Testis (tissue), 3 donors: Measurements from ENCODE around the gene ELANE. TPM values are rescaled to one million over a fixed set of nuclear protein-coding genes. Genes with fewer than 3 reads are reported as not detected.

Source experiments
- DNase-seq: peaks from one replicate; pipeline ENCODE4 v3.0.0-alpha.2; 2019
- H3K27ac ChIP-seq, 2 donors: fragments of 200-600 bp; sonication (generic); one replicate each; pipeline ENCODE4 v1.5.1; 2019
- H3K27me3 ChIP-seq: fragments of 200-600 bp; sonication (generic); one replicate; pipeline ENCODE4 v1.5.1; 2019
- H3K36me3 ChIP-seq: fragments of 200-600 bp; sonication (generic); one replicate; pipeline ENCODE4 v1.5.1; 2017; ENCODE audit warnings: low read depth; ENCODE audit errors: missing control alignments
- H3K4me1 ChIP-seq: fragments of 200-600 bp; sonication (generic); one replicate; pipeline ENCODE4 v1.5.1; 2019
- H3K4me3 ChIP-seq, 2 donors: fragments of 200-600 bp; sonication (generic); one replicate each; pipeline ENCODE4 v1.5.1; 2017 to 2019
- H3K9me3 ChIP-seq: fragments of 200-600 bp; sonication (generic); one replicate; pipeline ENCODE4 v1.5.1; 2017
- CTCF ChIP-seq, 3 experiments: fragments of 450-650 bp in 2 of 3; fragments of 200-600 bp in 1 of 3; sonication (generic) in 1 of 3; IDR thresholded peaks; one replicate each; pipeline ENCODE4 v1.5.1; 2016 to 2019; ENCODE audit warnings: antibody characterized with exemption in 3 of 3, mild to moderate bottlenecking in 2 of 3, moderate library complexity in 1 of 3
- POLR2A ChIP-seq: fragments of 450-650 bp; IDR thresholded peaks from one replicate; pipeline ENCODE4 v1.6.1; 2017; ENCODE audit warnings: antibody characterized with exemption, mild to moderate bottlenecking, moderate library complexity
- WGBS, 2 donors: methylation state at CpG; one replicate each; pipeline ENCODE4 v1.1.5; 2018; 5-methylcytosine and 5-hydroxymethylcytosine counted together
- intact Hi-C: fragments of 100-400 bp; cut with DNase I; formaldehyde crosslinking; loops from one replicate; pipeline ENCODE4 v1.15.1; 2023; ENCODE audit warnings: low total_unique reads
- polyA plus RNA-seq: library from polyadenylated mRNA; stranded (reverse); fragments of 350-450 nt; fragmentation: Illumina TruSeq; extraction: RNeasy Lipid Tissue Mini Kit (QIAGEN cat#74804); gene quantifications from one replicate; pipeline ENCODE4 v1.2.3, GENCODE V29; 2014; ENCODE audit warnings: low read depth, low replicate concordance; ENCODE audit not compliant: insufficient read depth
- total RNA-seq, 2 donors: library from RNA; depleted of rRNA; stranded (reverse); fragments of >200 nt; gene quantifications; one replicate each; pipeline ENCODE4 v1.2.3, GENCODE V29; 2016

The ELANE gene
- total and polyA plus RNA-seq, 3 donors from 2014 or later = 0.50 to 0.74 TPM; not detected in 1

GRCh38 chr19:807627-808422 is 44.3 kb upstream of the ELANE start:
- DNase-seq = no peak
- no peak overlapping the region for H3K27ac ChIP-seq
- TF ChIP-seq CTCF (IDR thresholded peaks at IDR 0.05) = no peak
- no peak for TF ChIP-seq POLR2A
- no peaks in the 10 kb centered on the region for H3K27me3 ChIP-seq
- peaks cover 15% of the 10 kb centered on the region for H3K4me1 ChIP-seq
- no peaks in the 10 kb centered on the region for H3K9me3 ChIP-seq
- no peak overlapping the region for H3K4me3 ChIP-seq
- no peaks in the 10 kb centered on the region for H3K36me3 ChIP-seq
- WGBS, 2 donors = 58 to 81% methylated on average over 38 to 44 of the region's 44 CpGs
- intact Hi-C loops = no loop called here

- TF ChIP-seq CTCF (IDR thresholded peaks at IDR 0.05) (no peak), POLR2A (no peak)
- Histone ChIP-seq H3K27ac (no peak overlapping the region), H3K9me3 (no peaks in the 10 kb centered on the region), H3K27me3 (no peaks in the 10 kb centered on the region), H3K4me1 (peaks cover 10% of the 10 kb centered on the region), H3K4me3 (no peak overlapping the region), H3K36me3 (no peaks in the 10 kb centered on the region)
- no peak for DNase-seq
- 77 to 86% methylated on average over 8 to 23 of the region's 26 CpGs for WGBS, 2 donors
- intact Hi-C loops = no loop called here
Observed at GRCh38 chr19:808423-808775, 43.7 kb upstream of the ELANE start.

GRCh38 chr19:810077-810855 is 41.8 kb upstream of the ELANE start:
- TF ChIP-seq CTCF (IDR thresholded peaks at IDR 0.05) (no peak), POLR2A (no peak)
- H3K4me1 ChIP-seq = peaks cover 6% of the 10 kb centered on the region
- 60 to 71% methylated on average over 22 to 30 of the region's 30 CpGs for WGBS, 2 donors
- no peaks in the 10 kb centered on the region for H3K27me3 ChIP-seq
- H3K9me3 ChIP-seq = no peaks in the 10 kb centered on the region
- H3K4me3 ChIP-seq = no peak overlapping the region
- no peak overlapping the region for H3K27ac ChIP-seq
- H3K36me3 ChIP-seq = no peaks in the 10 kb centered on the region
- DNase-seq = no peak
- intact Hi-C loops = no loop called here

GRCh38 chr19:810883-811489 is 41.1 kb upstream of the ELANE start:
- Histone ChIP-seq H3K36me3 (no peaks in the 10 kb centered on the region), H3K27ac (no peak overlapping the region), H3K4me3 (no peak overlapping the region), H3K4me1 (peaks cover 6% of the 10 kb centered on the region), H3K27me3 (no peaks in the 10 kb centered on the region), H3K9me3 (no peaks in the 10 kb centered on the region)
- TF ChIP-seq POLR2A = no peak
- TF ChIP-seq CTCF (IDR thresholded peaks at IDR 0.05) = no peak
- DNase-seq = no peak
- WGBS, 2 donors = 58 to 61% methylated on average over 18 to 23 of the region's 25 CpGs
- intact Hi-C loops = no loop called here
